HEK293 (cell line): ENCODE data around the gene EDAR.

Experiments
- CTCF ChIA-PET: fragments of 350-600 bp; formaldehyde crosslinking; extraction: SDS; loops from one replicate; lab custom pipeline; 2021; ENCODE audit warnings: antibody characterized with exemption; lab: Yijun Ruan, JAX
- POLR2A ChIA-PET: fragments of 300-600 bp; formaldehyde crosslinking; extraction: SDS; loops from one replicate; lab custom pipeline; 2020; ENCODE audit warnings: antibody characterized with exemption, inconsistent platforms; lab: Yijun Ruan, JAX
- H3K27ac ChIP-seq: fragments of 200-500 bp; sonication (Bioruptor generic); 2 replicates; pipeline ENCODE4 v1.5.1; 2014; ENCODE audit warnings: low read depth, low read length, control low read depth, inconsistent platforms; ENCODE audit errors: extremely low read depth
- H3K36me3 ChIP-seq, 2 experiments: fragments of 200-500 bp in 1 of 2; sonication (Bioruptor generic) in 1 of 2; 1 replicate in 1 of 2; 2 replicates in 1 of 2; pipeline ENCODE4 v1.5.1; 2014 to 2017; ENCODE audit warnings: inconsistent platforms in 2 of 2, low read length in 2 of 2; ENCODE audit not compliant: control insufficient read depth in 2 of 2, insufficient read depth in 1 of 2
- H3K4me1 ChIP-seq: fragments of 200-500 bp; sonication (Bioruptor generic); 2 replicates; pipeline ENCODE4 v1.5.1; 2014; ENCODE audit warnings: mild to moderate bottlenecking, low read length, inconsistent platforms; ENCODE audit not compliant: control insufficient read depth, insufficient read depth
- H3K4me3 ChIP-seq: 2 replicates; pipeline ENCODE4 v1.5.1; 2011; ENCODE audit warnings: low read depth, mild to moderate bottlenecking, control low read depth, low read length, moderate library complexity
- H3K9me3 ChIP-seq: fragments of 200-500 bp; sonication (Bioruptor generic); 2 replicates; pipeline ENCODE4 v1.5.1; 2014; ENCODE audit warnings: low read depth, low read length, inconsistent platforms; ENCODE audit not compliant: control insufficient read depth, insufficient read depth
- BCL11A ChIP-seq: fragments of 450-650 bp; formaldehyde crosslinking; IDR thresholded peaks from 2 replicates; pipeline ENCODE4 v1.5.1; 2016; ENCODE audit warnings: low read depth, missing biosample characterization, missing genetic modification characterization
- HOXC10 ChIP-seq: sonication (generic); formaldehyde crosslinking; IDR thresholded peaks from 2 replicates; pipeline ENCODE4 v1.8.1; 2023; ENCODE audit warnings: mild to moderate bottlenecking, missing genetic modification reagents
- KLF1 ChIP-seq: fragments of 450-650 bp; formaldehyde crosslinking; IDR thresholded peaks from 2 replicates; pipeline ENCODE4 v1.5.1; 2016; ENCODE audit warnings: missing biosample characterization, missing genetic modification characterization
- KLF9 ChIP-seq: fragments of 450-650 bp; formaldehyde crosslinking; IDR thresholded peaks from 2 replicates; pipeline ENCODE4 v1.5.1; 2016; ENCODE audit warnings: missing biosample characterization, missing genetic modification characterization, low read depth
- TRIM28 ChIP-seq: IDR thresholded peaks from 2 replicates; pipeline ENCODE4 v1.6.1; 2011; ENCODE audit warnings: low read length, control low read depth, borderline replicate concordance
- YY2 ChIP-seq: fragments of 450-650 bp; formaldehyde crosslinking; IDR thresholded peaks from 2 replicates; pipeline ENCODE4 v1.5.1; 2016; ENCODE audit warnings: missing biosample characterization, missing genetic modification characterization
- ZBTB10 ChIP-seq: fragments of 450-650 bp; formaldehyde crosslinking; IDR thresholded peaks from 2 replicates; pipeline ENCODE4 v1.5.1; 2016; ENCODE audit warnings: missing biosample characterization, missing genetic modification characterization
- ZBTB11 ChIP-seq: fragments of 450-650 bp; formaldehyde crosslinking; conservative IDR thresholded peaks from 2 replicates; pipeline ENCODE4 v1.5.1; 2016; ENCODE audit warnings: low read depth, missing biosample characterization, missing genetic modification characterization
- ZBTB17 ChIP-seq: fragments of 450-650 bp; formaldehyde crosslinking; IDR thresholded peaks from 2 replicates; pipeline ENCODE4 v1.5.1; 2016; ENCODE audit warnings: missing biosample characterization, missing genetic modification characterization
- ZIC2 ChIP-seq: fragments of 450-650 bp; formaldehyde crosslinking; IDR thresholded peaks from 2 replicates; pipeline ENCODE4 v1.5.1; 2016; ENCODE audit warnings: missing biosample characterization, missing genetic modification characterization
- ZNF174 ChIP-seq: fragments of 450-650 bp; formaldehyde crosslinking; IDR thresholded peaks from 2 replicates; pipeline ENCODE4 v1.5.0; 2017; ENCODE audit warnings: missing biosample characterization, mild to moderate bottlenecking, missing genetic modification characterization
- ZNF175 ChIP-seq: fragments of 450-650 bp; formaldehyde crosslinking; IDR thresholded peaks from 2 replicates; pipeline ENCODE4 v1.5.1; 2016; ENCODE audit warnings: missing biosample characterization, missing genetic modification characterization
- ZNF366 ChIP-seq: fragments of 450-650 bp; formaldehyde crosslinking; conservative IDR thresholded peaks from 2 replicates; pipeline ENCODE4 v1.5.1; 2016; ENCODE audit warnings: missing biosample characterization, missing genetic modification characterization
- ZNF449 ChIP-seq: fragments of 450-650 bp; formaldehyde crosslinking; IDR thresholded peaks from 2 replicates; pipeline ENCODE4 v1.5.1; 2017; ENCODE audit warnings: missing biosample characterization, mild to moderate bottlenecking, missing genetic modification characterization, moderate library complexity
- ZNF530 ChIP-seq: fragments of 450-650 bp; formaldehyde crosslinking; IDR thresholded peaks from 2 replicates; pipeline ENCODE4 v1.5.1; 2016; ENCODE audit warnings: low read depth, missing biosample characterization, missing genetic modification characterization
- ZNF560 ChIP-seq: fragments of 450-650 bp; formaldehyde crosslinking; IDR thresholded peaks from 2 replicates; pipeline ENCODE4 v1.5.1; 2017; ENCODE audit warnings: missing biosample characterization, missing genetic modification characterization, borderline replicate concordance
- ZNF600 ChIP-seq: fragments of 450-650 bp; formaldehyde crosslinking; IDR thresholded peaks from 2 replicates; pipeline ENCODE4 v1.5.1; 2016; ENCODE audit warnings: missing biosample characterization, missing genetic modification characterization
- ZNF792 ChIP-seq: fragments of 450-650 bp; formaldehyde crosslinking; IDR thresholded peaks from 2 replicates; pipeline ENCODE4 v1.5.1; 2016; ENCODE audit warnings: missing biosample characterization, missing genetic modification characterization
- ZNF843 ChIP-seq: fragments of 450-650 bp; formaldehyde crosslinking; IDR thresholded peaks from 2 replicates; pipeline ENCODE4 v1.5.1; 2016; ENCODE audit warnings: missing biosample characterization, missing genetic modification characterization
- ZSCAN5A ChIP-seq: fragments of 450-650 bp; formaldehyde crosslinking; IDR thresholded peaks from 2 replicates; pipeline ENCODE4 v1.5.1; 2016; ENCODE audit warnings: missing biosample characterization, missing genetic modification characterization
- ZXDB ChIP-seq: fragments of 450-650 bp; formaldehyde crosslinking; IDR thresholded peaks from 2 replicates; pipeline ENCODE4 v1.5.1; 2016; ENCODE audit warnings: missing biosample characterization, missing genetic modification characterization
- TF ChIP-seq, protein P1 (sequence below): fragments of 450-650 bp; IDR thresholded peaks from 2 replicates; pipeline ENCODE4 v1.5.1; 2018; ENCODE audit warnings: missing biosample characterization, missing genetic modification characterization
- TF ChIP-seq, protein P2 (sequence below): fragments of 450-650 bp; formaldehyde crosslinking; IDR thresholded peaks from 2 replicates; pipeline ENCODE4 v1.5.1; 2016; ENCODE audit warnings: missing biosample characterization, missing genetic modification characterization

Gene EDAR

DNA sequence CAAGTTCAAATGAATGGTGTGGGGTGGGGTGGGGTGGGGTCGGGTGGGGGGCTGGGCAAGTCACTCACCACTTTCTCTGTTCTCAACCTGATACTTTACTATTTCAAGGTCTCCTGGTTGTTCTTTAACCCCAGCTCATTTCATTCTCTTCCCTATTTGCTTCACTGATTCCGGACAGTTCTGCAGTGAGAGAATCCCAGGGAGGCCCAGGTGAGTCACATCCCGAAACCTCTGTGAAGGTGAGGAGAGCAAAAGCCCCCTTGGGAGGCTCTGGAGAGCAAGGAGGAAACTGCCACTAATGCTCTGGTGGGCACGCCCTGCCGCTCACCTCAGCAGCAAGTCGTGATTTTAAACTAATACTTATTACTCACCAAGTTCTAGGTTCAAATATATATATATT is 8.9 kb downstream of the EDAR start:
- Histone ChIP-seq H3K4me1 (no peaks in the 10 kb centered on the region), H3K9me3 (no peaks in the 10 kb centered on the region), H3K4me3 (no peak overlapping the region), H3K36me3 (no peaks in the 10 kb centered on the region), H3K27ac (no peak overlapping the region)
- TF ChIP-seq ZNF366 (tag by site-specific recombination) (no peak), ZNF449 (tag by site-specific recombination) (no peak), ZBTB17 (tag by site-specific recombination) (no peak), KLF9 (tag by site-specific recombination) (no peak), KLF1 (tag by site-specific recombination) (no peak), ZNF600 (no peak), TRIM28 (no peak), YY2 (tag by site-specific recombination) (no peak)
- ChIA-PET CTCF (interaction anchor here (0.8 kb wide), 1 partner anchor 51 kb away, joined by 4 read pairs; no protein-coding TSS in a partner anchor), POLR2A (interaction anchor here (0.5 kb wide), 1 partner anchor 15 kb away, joined by 3 read pairs; no protein-coding TSS in a partner anchor)

DNA sequence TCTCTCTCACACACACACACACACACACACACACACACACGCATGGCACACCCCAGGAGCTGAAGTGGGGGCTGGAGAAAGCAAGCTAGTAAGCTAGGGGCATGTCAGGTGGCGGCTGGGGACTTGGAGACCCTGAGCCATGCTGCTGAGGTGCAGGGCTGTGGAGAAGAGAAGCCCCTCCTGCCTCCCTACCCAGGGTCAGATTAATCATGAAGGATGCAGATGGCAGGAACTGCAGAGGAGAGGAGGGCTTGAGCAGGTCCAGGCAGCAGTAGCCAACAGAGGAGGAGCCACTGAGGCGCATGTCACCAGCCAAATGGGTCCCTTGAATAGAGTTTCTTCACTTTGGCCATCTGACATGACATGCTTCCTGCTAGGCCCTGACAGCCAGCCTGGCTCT is 9.6 kb downstream of the EDAR start:
- Histone ChIP-seq H3K4me3 (no peak overlapping the region), H3K27ac (no peak overlapping the region), H3K36me3 (no peaks in the 10 kb centered on the region), H3K4me1 (no peaks in the 10 kb centered on the region), H3K9me3 (no peaks in the 10 kb centered on the region)
- ChIA-PET POLR2A (interaction anchor here (0.5 kb wide), 1 partner anchor 14 kb away, joined by 3 read pairs; no protein-coding TSS in a partner anchor), CTCF (interaction anchor here (0.8 to 1.3 kb wide), 2 partner anchors 10 to 51 kb away, joined by 4 to 7 read pairs; partner anchors contain the start of gene EDAR)
- no peak for TF ChIP-seq ZNF843 (tag by site-specific recombination)
- no peak for TF ChIP-seq ZNF560 (tag by site-specific recombination)
- TF ChIP-seq, protein P1, sequence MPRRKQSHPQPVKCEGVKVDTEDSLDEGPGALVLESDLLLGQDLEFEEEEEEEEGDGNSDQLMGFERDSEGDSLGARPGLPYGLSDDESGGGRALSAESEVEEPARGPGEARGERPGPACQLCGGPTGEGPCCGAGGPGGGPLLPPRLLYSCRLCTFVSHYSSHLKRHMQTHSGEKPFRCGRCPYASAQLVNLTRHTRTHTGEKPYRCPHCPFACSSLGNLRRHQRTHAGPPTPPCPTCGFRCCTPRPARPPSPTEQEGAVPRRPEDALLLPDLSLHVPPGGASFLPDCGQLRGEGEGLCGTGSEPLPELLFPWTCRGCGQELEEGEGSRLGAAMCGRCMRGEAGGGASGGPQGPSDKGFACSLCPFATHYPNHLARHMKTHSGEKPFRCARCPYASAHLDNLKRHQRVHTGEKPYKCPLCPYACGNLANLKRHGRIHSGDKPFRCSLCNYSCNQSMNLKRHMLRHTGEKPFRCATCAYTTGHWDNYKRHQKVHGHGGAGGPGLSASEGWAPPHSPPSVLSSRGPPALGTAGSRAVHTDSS (tag by site-specific recombination) = no peak
- no peak for TF ChIP-seq ZNF175 (tag by site-specific recombination)
- no peak for TF ChIP-seq HOXC10 (CRISPR knock-in tag)
- no peak for TF ChIP-seq ZBTB10 (tag by site-specific recombination)
- TF ChIP-seq ZXDB (tag by site-specific recombination) = no peak
- TF ChIP-seq ZNF530 (tag by site-specific recombination) = no peak
- no peak for TF ChIP-seq ZBTB11 (tag by site-specific recombination)
- TF ChIP-seq ZNF792 = no peak
- TF ChIP-seq ZBTB17 (tag by site-specific recombination) = no peak
- TF ChIP-seq BCL11A (tag by site-specific recombination) = no peak
- no peak for TF ChIP-seq ZSCAN5A (tag by site-specific recombination)
- TF ChIP-seq, protein P2, sequence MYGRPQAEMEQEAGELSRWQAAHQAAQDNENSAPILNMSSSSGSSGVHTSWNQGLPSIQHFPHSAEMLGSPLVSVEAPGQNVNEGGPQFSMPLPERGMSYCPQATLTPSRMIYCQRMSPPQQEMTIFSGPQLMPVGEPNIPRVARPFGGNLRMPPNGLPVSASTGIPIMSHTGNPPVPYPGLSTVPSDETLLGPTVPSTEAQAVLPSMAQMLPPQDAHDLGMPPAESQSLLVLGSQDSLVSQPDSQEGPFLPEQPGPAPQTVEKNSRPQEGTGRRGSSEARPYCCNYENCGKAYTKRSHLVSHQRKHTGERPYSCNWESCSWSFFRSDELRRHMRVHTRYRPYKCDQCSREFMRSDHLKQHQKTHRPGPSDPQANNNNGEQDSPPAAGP = no peak
- TF ChIP-seq ZNF174 (tag by site-specific recombination) = no peak
- TF ChIP-seq ZIC2 (tag by site-specific recombination) = no peak
